CD14-positive monocyte (primary cell): ENCODE results near the gene TMEM82. TPM values are rescaled to one million over a fixed set of nuclear protein-coding genes. Genes with fewer than 3 reads are reported as not detected.
"Not testable (repeated sequence)": the region's sequence is repeated elsewhere in the genome, so short reads cannot be mapped to it uniquely, and the experiment has no call there.

Experiments used
- DNase-seq, 3 donors: peaks; one replicate each; pipeline ENCODE4 v3.0.0-alpha.2; 2011 to 2022
- H2AFZ ChIP-seq: 2 replicates; pipeline ENCODE4 v1.6.0; 2012; ENCODE audit warnings: mild to moderate bottlenecking, low read depth, low read length, inconsistent platforms; ENCODE audit not compliant: insufficient read depth, poor library complexity, severe bottlenecking
- H3K27ac ChIP-seq, 2 donors: 1 replicate in 1 of 2; 2 replicates in 1 of 2; pipeline ENCODE4 v1.5.1; 2012 to 2013; ENCODE audit warnings: low read length in 2 of 2, control low read depth in 1 of 2, inconsistent platforms in 1 of 2, low read depth in 1 of 2, mild to moderate bottlenecking in 1 of 2
- H3K27me3 ChIP-seq, 2 donors: one replicate each; pipeline versions ENCODE4 v1.6.0 to v1.6.1; 2011 to 2013; ENCODE audit warnings: low read length in 2 of 2; ENCODE audit not compliant: control insufficient read depth in 2 of 2, insufficient read depth in 2 of 2
- H3K36me3 ChIP-seq, 2 donors: replicated peaks in 1 of 2; 1 replicate in 1 of 2; 2 replicates in 1 of 2; pipeline versions ENCODE4 v1.5.1 to v1.6.1; 2012 to 2013; ENCODE audit warnings: low read length in 2 of 2, control low read depth in 1 of 2, inconsistent platforms in 1 of 2, mild to moderate bottlenecking in 1 of 2; ENCODE audit not compliant: insufficient read depth in 2 of 2, control insufficient read depth in 1 of 2
- H3K4me1 ChIP-seq, 2 donors: 1 replicate in 1 of 2; 2 replicates in 1 of 2; pipeline versions ENCODE4 v1.5.1 to v1.6.1; 2012 to 2013; ENCODE audit warnings: low read length in 2 of 2, control low read depth in 1 of 2, inconsistent platforms in 1 of 2, mild to moderate bottlenecking in 1 of 2, moderate library complexity in 1 of 2; ENCODE audit not compliant: insufficient read depth in 2 of 2, control insufficient read depth in 1 of 2
- H3K4me2 ChIP-seq: replicated peaks from 2 replicates; pipeline ENCODE3; 2012; ENCODE audit warnings: low read length, moderate library complexity, mild to moderate bottlenecking; ENCODE audit not compliant: poor library complexity, severe bottlenecking; ENCODE audit errors: extremely low read depth
- H3K4me3 ChIP-seq, 3 experiments: fragments of 200-600 bp in 1 of 3; sonication (generic) in 1 of 3; replicated peaks in 1 of 3; 1 replicate in 2 of 3; 2 replicates in 1 of 3; pipeline ENCODE4 v1.5.1; 2011 to 2013; ENCODE audit warnings: low read length in 3 of 3, mild to moderate bottlenecking in 3 of 3, control low read depth in 2 of 3, low read depth in 2 of 3, inconsistent platforms in 1 of 3, moderate library complexity in 1 of 3
- H3K79me2 ChIP-seq: 2 replicates; pipeline ENCODE4 v1.6.0; 2012; ENCODE audit warnings: mild to moderate bottlenecking, control low read depth, inconsistent platforms, low read length, moderate library complexity; ENCODE audit not compliant: insufficient read depth
- H3K9ac ChIP-seq: 2 replicates; pipeline ENCODE4 v1.6.0; 2017; ENCODE audit warnings: low read length, mild to moderate bottlenecking; ENCODE audit not compliant: insufficient read depth, poor library complexity, severe bottlenecking
- H3K9me3 ChIP-seq, 2 donors: replicated peaks in 1 of 2; 1 replicate in 1 of 2; 2 replicates in 1 of 2; pipeline versions ENCODE4 v1.5.1 to v1.6.1; 2012 to 2013; ENCODE audit warnings: low read length in 2 of 2, control low read depth in 1 of 2; ENCODE audit not compliant: control insufficient read depth in 1 of 2, insufficient read depth in 1 of 2
- H4K20me1 ChIP-seq: 2 replicates; pipeline ENCODE4 v1.6.0; 2012; ENCODE audit warnings: mild to moderate bottlenecking, low read length, control low read depth, moderate library complexity; ENCODE audit not compliant: insufficient read depth
- H3K27ac Mint-ChIP-seq, 7 donors: one replicate each; pipeline ENCODE4 v1.8.0; 2020; ENCODE audit warnings: mild to moderate bottlenecking in 7 of 7, mixed read lengths in 7 of 7, moderate library complexity in 6 of 7, inconsistent platforms in 2 of 7
- H3K27me3 Mint-ChIP-seq, 3 donors: one replicate each; pipeline ENCODE4 v1.8.0; 2021 to 2022; ENCODE audit warnings: low read depth in 3 of 3, mild to moderate bottlenecking in 3 of 3, mixed read lengths in 3 of 3, moderate library complexity in 3 of 3, inconsistent platforms in 1 of 3
- H3K36me3 Mint-ChIP-seq, 2 donors: one replicate each; pipeline ENCODE4 v1.8.0; 2020; ENCODE audit warnings: mixed read lengths in 2 of 2, inconsistent platforms in 1 of 2, mild to moderate bottlenecking in 1 of 2
- H3K4me1 Mint-ChIP-seq: one replicate; pipeline ENCODE4 v1.8.0; 2020; ENCODE audit warnings: mild to moderate bottlenecking, mixed read lengths
- H3K4me3 Mint-ChIP-seq, 2 donors: one replicate each; pipeline ENCODE4 v1.8.0; 2020; ENCODE audit warnings: mild to moderate bottlenecking in 2 of 2, mixed read lengths in 2 of 2, moderate library complexity in 1 of 2
- H3K9me3 Mint-ChIP-seq, 7 donors: one replicate each; pipeline ENCODE4 v1.8.0; 2020 to 2022; ENCODE audit warnings: mixed read lengths in 7 of 7, mild to moderate bottlenecking in 6 of 7, moderate library complexity in 6 of 7, inconsistent platforms in 2 of 7
- WGBS: methylation state at CpG from one replicate; pipeline ENCODE4 v1.1.5; 2013; ENCODE audit warnings: missing lambda C conversion rate; ENCODE audit not compliant: insufficient coverage; 5-methylcytosine and 5-hydroxymethylcytosine counted together
- intact Hi-C, 2 donors: fragments of 100-400 bp; cut with micrococcal nuclease; formaldehyde crosslinking; loops; one replicate each; pipeline versions ENCODE4 v1.15.0 to v1.15.1; 2023
- polyA plus RNA-seq, 3 donors: library from polyadenylated mRNA; depleted of rRNA in 1 of 3; unstranded in 2 of 3; stranded (reverse) in 1 of 3; fragments of 300-500 nt in 2 of 3; fragments of >200 nt in 1 of 3; fragmentation: Illumina TruSeq in 2 of 3; gene quantifications; 1 replicate in 2 of 3; 2 replicates in 1 of 3; pipeline ENCODE4 v1.2.3, GENCODE V29; 2012 to 2021
- TF ChIP-seq, protein P1 (sequence below): fragments of 200-600 bp; IDR thresholded peaks from one replicate; pipeline ENCODE4 v1.8.0; 2022; ENCODE audit warnings: antibody characterized with exemption, mild to moderate bottlenecking

Gene TMEM82
- polyA plus RNA-seq, 3 donors: not detected

DNA sequence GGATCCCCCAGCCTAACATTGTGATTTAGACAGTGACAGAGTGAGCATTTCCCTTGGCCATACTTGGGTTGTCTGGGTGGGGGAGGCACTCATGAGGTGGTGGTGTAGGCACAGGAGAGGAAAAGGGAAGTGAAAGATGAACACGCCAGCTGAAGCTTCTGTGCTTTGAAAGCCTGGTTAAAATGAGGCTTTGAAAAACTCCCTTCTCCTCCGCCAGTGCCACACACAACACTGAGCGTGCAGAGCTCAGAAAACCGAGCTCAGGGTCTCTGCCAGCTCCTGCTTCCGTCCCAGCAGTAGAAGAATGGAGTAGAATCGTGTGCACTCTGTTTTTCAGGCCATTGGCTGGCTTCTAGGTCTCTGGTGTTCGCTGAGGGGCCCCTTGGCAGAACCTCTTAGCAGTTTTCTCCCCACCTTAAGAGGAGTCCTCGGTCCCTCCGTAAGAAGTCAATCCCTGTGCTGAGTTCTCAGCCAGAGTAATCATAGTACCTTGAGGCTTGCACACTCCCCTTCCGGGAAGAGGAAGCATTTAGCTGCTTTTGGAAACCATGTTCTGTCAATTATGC, 45.3 kb upstream of the TMEM82 start:
- H3K27me3 ChIP-seq: no peaks in the 10 kb centered on the region
- Mint-ChIP-seq H3K27ac (peak overlapping the region; percentile 87 to 96 (median 94)), H3K4me3 (peak overlapping the region; percentile 71 to 87), H3K9me3 (peaks cover 0 to 2% (median 0%) of the 10 kb centered on the region in 7 donors), H3K27me3 (peaks cover 0 to 4% (median 1%) of the 10 kb centered on the region in 3 donors), H3K36me3 (peaks cover 16 to 44% of the 10 kb centered on the region in 2 donors), H3K4me1 (peaks cover 31% of the 10 kb centered on the region)
- peak; percentile 79 to 87 (median 85) for DNase-seq
- H3K79me2 ChIP-seq: peaks cover 91% of the 10 kb centered on the region
- peaks cover 93% of the 10 kb centered on the region for H4K20me1 ChIP-seq
- H2AFZ ChIP-seq: no peak overlapping the region
- TF ChIP-seq, protein P1, sequence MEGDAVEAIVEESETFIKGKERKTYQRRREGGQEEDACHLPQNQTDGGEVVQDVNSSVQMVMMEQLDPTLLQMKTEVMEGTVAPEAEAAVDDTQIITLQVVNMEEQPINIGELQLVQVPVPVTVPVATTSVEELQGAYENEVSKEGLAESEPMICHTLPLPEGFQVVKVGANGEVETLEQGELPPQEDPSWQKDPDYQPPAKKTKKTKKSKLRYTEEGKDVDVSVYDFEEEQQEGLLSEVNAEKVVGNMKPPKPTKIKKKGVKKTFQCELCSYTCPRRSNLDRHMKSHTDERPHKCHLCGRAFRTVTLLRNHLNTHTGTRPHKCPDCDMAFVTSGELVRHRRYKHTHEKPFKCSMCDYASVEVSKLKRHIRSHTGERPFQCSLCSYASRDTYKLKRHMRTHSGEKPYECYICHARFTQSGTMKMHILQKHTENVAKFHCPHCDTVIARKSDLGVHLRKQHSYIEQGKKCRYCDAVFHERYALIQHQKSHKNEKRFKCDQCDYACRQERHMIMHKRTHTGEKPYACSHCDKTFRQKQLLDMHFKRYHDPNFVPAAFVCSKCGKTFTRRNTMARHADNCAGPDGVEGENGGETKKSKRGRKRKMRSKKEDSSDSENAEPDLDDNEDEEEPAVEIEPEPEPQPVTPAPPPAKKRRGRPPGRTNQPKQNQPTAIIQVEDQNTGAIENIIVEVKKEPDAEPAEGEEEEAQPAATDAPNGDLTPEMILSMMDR: no peak
- H3K4me1 ChIP-seq: peaks cover 22 to 27% of the 10 kb centered on the region in 2 donors
- peak overlapping the region; percentile 57 for H3K9ac ChIP-seq
- H3K27ac ChIP-seq: peak overlapping the region; percentile 87 to 92
- WGBS: 0% methylated on average over 2 of the region's 10 CpGs
- intact Hi-C loops: no loop called here
- H3K36me3 ChIP-seq: peaks cover 6 to 9% of the 10 kb centered on the region in 2 donors
- peak overlapping the region; percentile 22 to 66 (median 27) for H3K4me3 ChIP-seq
- peak overlapping the region; percentile 74 for H3K4me2 ChIP-seq
- H3K9me3 ChIP-seq: no peaks in the 10 kb centered on the region

DNA sequence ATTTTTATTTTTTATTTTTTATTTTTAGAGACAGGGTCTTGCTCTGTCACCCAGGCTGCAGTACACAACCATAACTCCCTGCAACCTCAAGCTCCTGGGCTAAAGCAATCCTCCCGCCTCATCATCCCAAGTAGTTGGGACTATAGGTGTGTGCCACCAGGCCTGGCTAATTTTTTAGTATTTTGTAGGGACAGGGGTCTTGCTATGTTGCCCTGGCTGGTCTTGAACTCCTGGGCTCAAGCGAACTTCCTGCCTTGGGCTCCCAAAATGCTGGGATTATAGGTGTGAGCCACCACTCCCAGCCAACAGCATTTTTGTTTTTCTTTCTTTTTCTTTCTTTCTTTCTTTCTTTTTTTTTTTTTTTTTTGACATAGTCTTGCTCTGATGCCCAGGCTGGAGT, 44.1 kb upstream of the TMEM82 start:
- H3K36me3 ChIP-seq: peaks cover 6 to 9% of the 10 kb centered on the region in 2 donors
- H3K27me3 Mint-ChIP-seq: peaks cover 0 to 4% (median 1%) of the 10 kb centered on the region in 3 donors
- H3K36me3 Mint-ChIP-seq: peaks cover 14 to 43% of the 10 kb centered on the region in 2 donors
- no peaks in the 10 kb centered on the region for H3K9me3 ChIP-seq
- H3K4me3 Mint-ChIP-seq: no peak overlapping the region
- no CpG with 5 or more reads among the region's 2 CpGs for WGBS
- H2AFZ ChIP-seq: no peak overlapping the region
- peaks cover 90% of the 10 kb centered on the region for H3K79me2 ChIP-seq
- H3K4me1 ChIP-seq: peaks cover 22 to 27% of the 10 kb centered on the region in 2 donors
- no peak overlapping the region for H3K9ac ChIP-seq
- intact Hi-C loops: no loop called here
- H3K4me3 ChIP-seq: no peak overlapping the region
- DNase-seq: no peak
- peaks cover 30% of the 10 kb centered on the region for H3K4me1 Mint-ChIP-seq
- H4K20me1 ChIP-seq: peaks cover 93% of the 10 kb centered on the region
- peak overlapping the region in 1 of 7 donors; percentile 20 for H3K27ac Mint-ChIP-seq
- TF ChIP-seq, protein P1: no peak
- no peaks in the 10 kb centered on the region for H3K27me3 ChIP-seq
- H3K4me2 ChIP-seq: no peak overlapping the region
- H3K27ac ChIP-seq: peak overlapping the region in 1 of 2 donors; percentile 87
- H3K9me3 Mint-ChIP-seq: peaks cover 0 to 2% (median 0%) of the 10 kb centered on the region in 7 donors

DNA sequence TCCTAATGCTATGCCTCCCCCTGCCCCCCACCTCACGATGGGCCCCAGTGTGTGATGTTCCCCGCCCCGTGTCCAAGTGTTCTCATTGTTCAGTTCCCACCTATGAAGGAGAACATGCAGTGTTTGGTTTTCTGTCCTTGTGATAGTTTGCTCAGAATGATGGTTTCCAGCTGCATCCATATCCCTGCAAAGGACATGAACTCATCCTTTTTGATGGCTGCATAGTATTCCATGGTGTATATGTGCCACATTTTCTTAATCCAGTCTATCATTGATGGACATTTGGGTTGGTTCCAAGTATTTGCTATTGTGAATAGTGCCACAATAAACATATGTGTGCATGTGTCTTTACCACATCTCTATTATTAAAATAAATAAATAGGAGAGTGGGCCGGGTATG, 43.0 kb upstream of the TMEM82 start:
- H3K9ac ChIP-seq, H3K4me3 Mint-ChIP-seq, intact Hi-C loops, H3K27ac Mint-ChIP-seq, H3K9me3 Mint-ChIP-seq, H3K4me2 ChIP-seq, DNase-seq, H3K27ac ChIP-seq, H3K4me3 ChIP-seq, H2AFZ ChIP-seq, H3K27me3 ChIP-seq, H3K9me3 ChIP-seq, H3K27me3 Mint-ChIP-seq, H3K36me3 ChIP-seq: not testable (repeated sequence)
- Mint-ChIP-seq H3K36me3 (peaks cover 15 to 35% of the 10 kb centered on the region in 2 donors), H3K4me1 (peaks cover 37% of the 10 kb centered on the region)
- peaks cover 22 to 27% of the 10 kb centered on the region in 2 donors for H3K4me1 ChIP-seq
- H3K79me2 ChIP-seq: peaks cover 90% of the 10 kb centered on the region
- H4K20me1 ChIP-seq: peaks cover 93% of the 10 kb centered on the region
- no CpG with 5 or more reads among the region's 4 CpGs for WGBS
